ENCODE measurements around the gene PGLYRP4. TPM values are rescaled to one million over a fixed set of nuclear protein-coding genes. Genes with fewer than 3 reads are reported as not detected.

The PGLYRP4 gene
- not detected for total RNA-seq

DNA sequence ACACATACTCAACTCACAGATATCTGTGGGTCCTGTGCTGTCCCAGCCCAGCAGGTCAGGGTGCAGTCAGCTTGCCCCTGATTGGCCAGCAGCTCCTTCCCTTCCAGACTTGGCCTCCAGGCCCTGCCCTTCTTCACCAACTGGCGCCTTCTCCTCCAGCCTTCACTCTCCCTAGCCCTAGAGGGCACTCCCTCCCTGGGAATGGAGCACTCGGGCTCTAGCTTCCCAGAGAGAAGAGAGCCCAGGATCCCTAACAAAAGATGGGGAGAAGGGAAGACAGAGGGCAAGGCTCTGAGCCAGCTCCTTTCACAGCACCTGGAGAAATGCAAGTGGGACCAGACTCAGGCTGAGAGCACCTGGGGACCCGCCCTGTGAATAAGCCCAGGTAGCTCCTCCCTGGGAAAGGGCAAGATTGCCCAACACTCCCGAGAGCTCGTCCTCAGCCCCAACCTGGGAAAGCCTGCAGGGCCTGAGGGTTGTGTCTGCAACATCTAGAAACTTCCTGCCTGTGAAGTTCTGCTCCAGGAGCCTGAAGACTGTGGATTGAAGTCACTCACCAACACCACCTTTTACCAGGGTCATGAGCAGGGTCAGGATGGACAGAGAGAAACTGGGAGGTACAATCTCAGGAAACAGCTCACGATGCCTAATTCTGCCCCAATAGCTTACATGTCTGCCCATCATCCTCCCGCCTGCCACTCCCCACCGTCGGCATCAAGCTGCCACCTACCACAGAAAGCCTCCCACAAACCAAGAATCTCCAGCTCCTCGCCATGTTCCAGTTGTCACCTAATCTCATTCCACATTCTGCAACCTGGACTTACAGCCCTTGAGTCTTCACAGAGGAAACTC is at the start of gene PGLYRP4:
Gene PGLYRP4 (minus strand): TSS at position 331 of the 852 bp plus-strand sequence. CDS start 909 bp downstream, outside the sequence.
- Mint-ChIP-seq H3K27ac (no peak within 1 kb of the TSS), H3K27me3 (peaks cover 50% of the 10 kb centered on the region)
- no peak for DNase-seq

DNA sequence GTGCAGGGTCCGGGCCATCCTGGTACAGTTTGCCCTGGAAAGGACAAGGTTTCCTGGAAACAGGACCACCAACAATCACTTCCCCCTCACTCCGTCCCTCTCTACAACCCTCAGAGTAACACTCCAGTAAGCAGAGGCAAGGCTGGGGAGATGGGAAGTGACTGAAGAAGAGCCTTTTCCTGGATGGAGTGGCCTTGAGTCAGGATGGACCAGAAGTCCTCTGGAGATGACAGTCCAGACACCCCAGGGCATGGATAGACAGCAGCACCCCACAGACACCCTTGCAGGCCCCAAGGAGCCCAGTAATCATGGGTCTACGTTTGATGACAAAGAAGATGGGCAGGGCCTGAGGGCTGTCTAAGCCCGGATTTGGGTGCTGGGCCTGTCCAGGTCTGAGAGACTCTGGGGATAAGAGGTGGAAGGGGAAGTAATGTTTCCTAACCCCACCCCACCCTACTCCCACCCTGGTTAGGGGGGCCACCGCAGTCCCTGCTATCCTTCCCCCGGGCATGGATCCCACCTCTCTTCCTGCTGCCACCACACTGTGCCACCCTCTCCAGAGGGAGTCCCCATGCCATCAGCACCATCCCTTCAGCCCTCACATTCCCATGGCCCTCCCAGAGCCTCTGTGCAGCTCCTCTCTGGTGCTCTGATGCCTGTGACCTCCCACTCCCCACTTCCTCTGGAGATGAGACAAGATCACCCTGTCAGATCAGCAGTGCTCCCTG is 49.4 kb upstream of the PGLYRP4 start:
- H3K4me1 Mint-ChIP-seq, result no peaks in the 10 kb centered on the region
- DNase-seq, result no peak
- peaks cover 3% of the 10 kb centered on the region for H3K27me3 Mint-ChIP-seq
- no peaks in the 10 kb centered on the region for H3K36me3 Mint-ChIP-seq
- H3K27ac Mint-ChIP-seq, result no peak overlapping the region
- H3K4me3 Mint-ChIP-seq, result no peak overlapping the region
- H3K9me3 Mint-ChIP-seq, result no peaks in the 10 kb centered on the region

More for the DNA sequence above, at the start of gene PGLYRP4:
- H3K36me3 Mint-ChIP-seq, result no peaks in the 10 kb centered on the region
- no peaks in the 10 kb centered on the region for H3K9me3 Mint-ChIP-seq
- H3K4me3 Mint-ChIP-seq, result no peak within 1 kb of the TSS
- peaks cover 25% of the 10 kb centered on the region for H3K4me1 Mint-ChIP-seq

GRCh38 chr1:153397051-153397923 is 48.6 kb upstream of the PGLYRP4 start:
- Mint-ChIP-seq H3K36me3 (no peaks in the 10 kb centered on the region), H3K9me3 (no peaks in the 10 kb centered on the region), H3K27ac (no peak overlapping the region), H3K4me1 (no peaks in the 10 kb centered on the region), H3K4me3 (no peak overlapping the region), H3K27me3 (peaks cover 3% of the 10 kb centered on the region)
- no peak for DNase-seq

GRCh38 chr1:153396461-153396860 is 47.8 kb upstream of the PGLYRP4 start:
- no peaks in the 10 kb centered on the region for H3K9me3 Mint-ChIP-seq
- no peaks in the 10 kb centered on the region for H3K4me1 Mint-ChIP-seq
- no peak overlapping the region for H3K4me3 Mint-ChIP-seq
- H3K27ac Mint-ChIP-seq, result no peak overlapping the region
- DNase-seq, result no peak
- peaks cover 3% of the 10 kb centered on the region for H3K27me3 Mint-ChIP-seq
- no peaks in the 10 kb centered on the region for H3K36me3 Mint-ChIP-seq

DNA sequence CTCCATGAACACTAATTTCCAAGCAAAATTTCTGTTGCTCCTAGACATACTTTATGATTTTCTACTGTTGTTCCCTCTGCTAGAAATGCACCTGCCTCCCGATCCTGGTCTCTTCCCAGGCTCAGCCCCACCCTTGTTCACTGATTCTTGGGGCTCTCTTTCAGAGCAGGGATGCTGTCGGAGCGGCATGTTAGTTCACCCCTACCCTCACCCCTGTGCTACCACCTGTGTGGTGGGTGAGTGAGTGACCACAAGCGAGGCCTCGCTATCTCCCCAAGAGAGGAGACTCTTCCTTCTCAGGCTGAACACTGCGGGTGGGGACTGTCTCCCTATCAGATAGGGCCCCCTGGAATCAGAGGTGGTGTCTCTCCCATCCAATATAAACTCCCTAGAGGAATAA is 47.1 kb upstream of the PGLYRP4 start:
- no peak overlapping the region for H3K4me3 Mint-ChIP-seq
- no peak for DNase-seq
- H3K27me3 Mint-ChIP-seq, result peaks cover 3% of the 10 kb centered on the region
- no peak overlapping the region for H3K27ac Mint-ChIP-seq
- no peaks in the 10 kb centered on the region for H3K9me3 Mint-ChIP-seq
- H3K36me3 Mint-ChIP-seq, result no peaks in the 10 kb centered on the region
- no peaks in the 10 kb centered on the region for H3K4me1 Mint-ChIP-seq

GRCh38 chr1:153395136-153395685 is 46.6 kb upstream of the PGLYRP4 start:
- no peaks in the 10 kb centered on the region for H3K9me3 Mint-ChIP-seq
- no peaks in the 10 kb centered on the region for H3K36me3 Mint-ChIP-seq

DNA sequence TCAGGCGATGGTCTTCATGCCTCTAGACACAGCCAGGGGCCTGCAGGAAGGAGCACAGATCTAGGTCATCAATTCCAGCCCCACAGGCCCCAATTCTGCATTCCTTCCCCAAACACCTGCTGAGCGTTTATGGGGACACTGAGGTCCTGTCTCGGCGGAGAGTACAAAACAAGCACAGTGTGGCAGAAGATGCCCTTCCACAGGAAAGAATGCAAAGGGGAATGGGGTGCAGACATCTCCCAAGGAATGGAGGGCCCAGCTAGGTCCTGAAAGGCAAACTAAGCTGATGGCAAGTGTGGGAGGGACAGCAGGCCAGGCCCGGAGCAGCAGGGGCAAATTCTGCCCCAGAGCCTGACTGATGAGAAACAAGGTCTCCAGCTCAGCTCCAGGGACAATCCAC is 45.8 kb upstream of the PGLYRP4 start:
- Mint-ChIP-seq H3K27me3 (peaks cover 3% of the 10 kb centered on the region), H3K9me3 (no peaks in the 10 kb centered on the region), H3K27ac (no peak overlapping the region), H3K4me1 (no peaks in the 10 kb centered on the region), H3K4me3 (no peak overlapping the region), H3K36me3 (no peaks in the 10 kb centered on the region)
- DNase-seq, result no peak

More at GRCh38 chr1:153395136-153395685, 46.6 kb upstream of the PGLYRP4 start:
- no peaks in the 10 kb centered on the region for H3K4me1 Mint-ChIP-seq
- peaks cover 3% of the 10 kb centered on the region for H3K27me3 Mint-ChIP-seq
- no peak overlapping the region for H3K27ac Mint-ChIP-seq
- H3K4me3 Mint-ChIP-seq, result no peak overlapping the region
- DNase-seq, result no peak

GRCh38 chr1:153393926-153394325 is 45.3 kb upstream of the PGLYRP4 start:
- Mint-ChIP-seq H3K27ac (no peak overlapping the region), H3K27me3 (peaks cover 3% of the 10 kb centered on the region), H3K4me1 (no peaks in the 10 kb centered on the region), H3K36me3 (no peaks in the 10 kb centered on the region), H3K9me3 (no peaks in the 10 kb centered on the region), H3K4me3 (no peak overlapping the region)
- no peak for DNase-seq

DNA sequence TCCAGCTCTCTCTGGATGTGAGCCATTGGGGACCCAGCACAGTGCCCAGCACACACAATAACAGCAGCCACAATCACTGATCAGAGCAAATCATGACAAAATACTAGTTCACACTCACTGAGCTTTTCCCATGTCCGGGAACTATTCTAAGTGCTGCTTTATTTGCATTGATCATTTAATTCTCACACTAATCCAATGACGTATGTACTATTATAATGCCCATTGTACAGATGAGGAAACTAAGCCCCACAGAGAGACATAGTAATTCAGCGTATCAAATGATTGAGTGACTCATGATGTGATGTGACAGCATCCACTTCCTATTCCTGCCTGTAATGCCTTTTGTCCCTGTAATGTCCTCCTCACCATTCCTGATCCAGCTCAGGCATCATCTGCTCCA is 44.2 kb upstream of the PGLYRP4 start:
- Mint-ChIP-seq H3K27ac (no peak overlapping the region), H3K27me3 (peaks cover 3% of the 10 kb centered on the region), H3K36me3 (no peaks in the 10 kb centered on the region), H3K9me3 (no peaks in the 10 kb centered on the region), H3K4me1 (no peaks in the 10 kb centered on the region), H3K4me3 (no peak overlapping the region)
- no peak for DNase-seq

- H3K27me3 Mint-ChIP-seq, result peaks cover 3% of the 10 kb centered on the region
- H3K27ac Mint-ChIP-seq, result no peak overlapping the region
- H3K36me3 Mint-ChIP-seq, result no peaks in the 10 kb centered on the region
- no peak overlapping the region for H3K4me3 Mint-ChIP-seq
- no peak for DNase-seq
- H3K4me1 Mint-ChIP-seq, result no peaks in the 10 kb centered on the region
- no peaks in the 10 kb centered on the region for H3K9me3 Mint-ChIP-seq
Measured at GRCh38 chr1:153392258-153392657, 43.6 kb upstream of the PGLYRP4 start.

GRCh38 chr1:153390938-153391710 is 42.5 kb upstream of the PGLYRP4 start, which contains the start of gene S100A8:
Gene S100A8 (minus strand): TSS chr1:153391073. CDS start chr1:153390535, 538 bp downstream.
- Mint-ChIP-seq H3K9me3 (no peaks in the 10 kb centered on the region), H3K4me3 (no peak within 1 kb of the TSS), H3K27ac (no peak within 1 kb of the TSS), H3K4me1 (no peaks in the 10 kb centered on the region), H3K27me3 (peaks cover 5% of the 10 kb centered on the region), H3K36me3 (no peaks in the 10 kb centered on the region)
- no peak for DNase-seq

DNA sequence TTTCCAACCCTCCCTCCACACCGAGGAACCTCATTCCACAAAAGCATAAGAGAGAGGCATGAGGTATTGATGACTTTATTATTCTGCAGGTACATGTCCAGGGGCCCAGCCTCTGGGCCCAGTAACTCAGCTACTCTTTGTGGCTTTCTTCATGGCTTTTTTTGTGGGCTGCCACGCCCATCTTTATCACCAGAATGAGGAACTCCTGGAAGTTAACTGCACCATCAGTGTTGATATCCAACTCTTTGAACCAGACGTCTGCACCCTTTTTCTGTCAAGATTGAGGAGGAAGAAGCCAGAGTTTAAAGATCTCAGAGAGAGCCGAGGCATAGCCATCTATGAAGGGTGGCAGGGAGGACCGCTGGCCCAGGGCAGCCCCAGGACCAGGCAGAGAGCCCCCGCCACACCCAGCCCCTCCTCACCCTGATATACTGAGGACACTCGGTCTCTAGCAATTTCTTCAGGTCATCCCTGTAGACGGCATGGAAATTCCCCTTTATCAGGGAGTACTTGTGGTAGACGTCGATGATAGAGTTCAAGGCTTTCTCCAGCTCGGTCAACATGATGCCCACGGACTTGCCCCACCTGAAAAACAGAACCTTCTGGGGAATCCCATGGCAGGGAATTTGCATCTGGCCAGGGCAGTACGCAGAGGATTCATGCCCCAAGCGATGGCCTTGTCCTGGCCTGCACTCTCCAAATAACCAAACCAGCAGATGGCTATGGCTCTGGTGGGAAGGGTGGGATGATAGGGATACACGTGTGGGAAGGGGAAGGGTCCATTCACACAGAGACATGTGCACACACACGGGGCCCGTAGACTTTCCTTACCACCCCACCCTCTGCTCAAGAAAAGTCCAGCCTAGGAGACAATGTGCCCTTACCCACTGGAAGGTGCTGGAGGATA is 41.6 kb upstream of the PGLYRP4 start:
- Mint-ChIP-seq H3K27ac (no peak overlapping the region), H3K4me3 (no peak overlapping the region), H3K27me3 (peaks cover 5% of the 10 kb centered on the region), H3K9me3 (no peaks in the 10 kb centered on the region), H3K36me3 (no peaks in the 10 kb centered on the region), H3K4me1 (no peaks in the 10 kb centered on the region)
- DNase-seq, result no peak

- H3K9me3 Mint-ChIP-seq, result no peaks in the 10 kb centered on the region
- H3K27me3 Mint-ChIP-seq, result peaks cover 8% of the 10 kb centered on the region
- H3K4me3 Mint-ChIP-seq, result no peak overlapping the region
- no peak overlapping the region for H3K27ac Mint-ChIP-seq
- no peaks in the 10 kb centered on the region for H3K36me3 Mint-ChIP-seq
- DNase-seq, result no peak
- no peaks in the 10 kb centered on the region for H3K4me1 Mint-ChIP-seq
Measured at GRCh38 chr1:153389401-153389800, 40.8 kb upstream of the PGLYRP4 start.
